Islet of Langerhans (tissue), 1 donor: ENCODE results near the gene CD74.

ENCODE experiments used
- FAIRE-seq: peaks from one replicate; lab custom pipeline; 2011; peaks lifted over from hg19 to GRCh38; lab: Jason Lieb, UNC

The CD74 gene

GRCh38 chr5:150358261-150359095 lies 54.2 kb downstream of the CD74 start:
- no peak for FAIRE-seq

- no peak for FAIRE-seq
Observed at GRCh38 chr5:150357326-150358260, 55.1 kb downstream of the CD74 start, which contains the start of gene TCOF1. Gene TCOF1, plus strand, starts transcription at chr5:150357697. Its CDS starts 50 bp downstream, at chr5:150357747.

GRCh38 chr5:150356575-150357294 lies 56.0 kb downstream of the CD74 start:
- FAIRE-seq = no peak

- no peak for FAIRE-seq
Observed at GRCh38 chr5:150355791-150356190, 56.9 kb downstream of the CD74 start.

- FAIRE-seq = no peak
Observed at GRCh38 chr5:150353032-150353675, 59.6 kb downstream of the CD74 start.

- no peak for FAIRE-seq
Observed at GRCh38 chr5:150352244-150353031, 60.3 kb downstream of the CD74 start.
